B cell (primary cell): ENCODE data around the gene ODF2L.
"Not testable (repeated sequence)": the region's sequence is repeated elsewhere in the genome, so short reads cannot be mapped to it uniquely, and the experiment has no call there.

ENCODE experiments used
- EZH2 ChIP-seq: IDR thresholded peaks from 2 replicates; pipeline ENCODE4 v1.6.1; 2012; ENCODE audit warnings: borderline replicate concordance, low read depth, mild to moderate bottlenecking, moderate library complexity, low read length; ENCODE audit not compliant: insufficient read depth, poor library complexity, severe bottlenecking
- TF ChIP-seq, protein P1 (sequence below): fragments of 200-600 bp; IDR thresholded peaks from one replicate; pipeline ENCODE4 v1.8.0; 2022; ENCODE audit warnings: antibody characterized with exemption, mild to moderate bottlenecking

DNA sequence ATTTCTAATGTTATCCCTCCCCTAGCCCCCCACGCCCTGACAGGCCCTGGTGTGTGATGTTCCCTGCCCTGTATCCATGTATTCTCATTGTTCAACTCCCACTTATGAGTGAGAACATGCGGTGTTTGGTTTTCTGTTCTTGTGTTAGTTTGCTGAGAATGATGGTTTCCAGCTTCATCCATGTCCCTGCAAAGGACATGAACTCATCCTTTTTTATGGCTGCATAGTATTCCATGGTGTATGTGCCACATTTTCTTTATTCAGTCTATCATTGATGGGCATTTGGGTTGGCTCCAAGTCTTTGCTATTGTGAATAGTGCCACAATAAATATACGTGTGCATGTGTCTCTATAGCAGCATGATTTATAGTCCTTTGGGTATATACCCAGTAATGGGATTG, 45.9 kb downstream of the ODF2L start:
- TF ChIP-seq, protein P1, sequence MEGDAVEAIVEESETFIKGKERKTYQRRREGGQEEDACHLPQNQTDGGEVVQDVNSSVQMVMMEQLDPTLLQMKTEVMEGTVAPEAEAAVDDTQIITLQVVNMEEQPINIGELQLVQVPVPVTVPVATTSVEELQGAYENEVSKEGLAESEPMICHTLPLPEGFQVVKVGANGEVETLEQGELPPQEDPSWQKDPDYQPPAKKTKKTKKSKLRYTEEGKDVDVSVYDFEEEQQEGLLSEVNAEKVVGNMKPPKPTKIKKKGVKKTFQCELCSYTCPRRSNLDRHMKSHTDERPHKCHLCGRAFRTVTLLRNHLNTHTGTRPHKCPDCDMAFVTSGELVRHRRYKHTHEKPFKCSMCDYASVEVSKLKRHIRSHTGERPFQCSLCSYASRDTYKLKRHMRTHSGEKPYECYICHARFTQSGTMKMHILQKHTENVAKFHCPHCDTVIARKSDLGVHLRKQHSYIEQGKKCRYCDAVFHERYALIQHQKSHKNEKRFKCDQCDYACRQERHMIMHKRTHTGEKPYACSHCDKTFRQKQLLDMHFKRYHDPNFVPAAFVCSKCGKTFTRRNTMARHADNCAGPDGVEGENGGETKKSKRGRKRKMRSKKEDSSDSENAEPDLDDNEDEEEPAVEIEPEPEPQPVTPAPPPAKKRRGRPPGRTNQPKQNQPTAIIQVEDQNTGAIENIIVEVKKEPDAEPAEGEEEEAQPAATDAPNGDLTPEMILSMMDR: not testable (repeated sequence)
- not testable (repeated sequence) for TF ChIP-seq EZH2
